SH-SY5Y (cell line): ENCODE results near the gene DDHD1.

Experiments
- GATA2 ChIP-seq: IDR thresholded peaks from 2 replicates; pipeline ENCODE4 v1.6.1; 2011; ENCODE audit warnings: mild to moderate bottlenecking, low read depth, low read length
- GATA3 ChIP-seq: IDR thresholded peaks from 2 replicates; pipeline ENCODE4 v1.6.1; 2011; ENCODE audit warnings: low read depth, mild to moderate bottlenecking, low read length, moderate library complexity

DNA sequence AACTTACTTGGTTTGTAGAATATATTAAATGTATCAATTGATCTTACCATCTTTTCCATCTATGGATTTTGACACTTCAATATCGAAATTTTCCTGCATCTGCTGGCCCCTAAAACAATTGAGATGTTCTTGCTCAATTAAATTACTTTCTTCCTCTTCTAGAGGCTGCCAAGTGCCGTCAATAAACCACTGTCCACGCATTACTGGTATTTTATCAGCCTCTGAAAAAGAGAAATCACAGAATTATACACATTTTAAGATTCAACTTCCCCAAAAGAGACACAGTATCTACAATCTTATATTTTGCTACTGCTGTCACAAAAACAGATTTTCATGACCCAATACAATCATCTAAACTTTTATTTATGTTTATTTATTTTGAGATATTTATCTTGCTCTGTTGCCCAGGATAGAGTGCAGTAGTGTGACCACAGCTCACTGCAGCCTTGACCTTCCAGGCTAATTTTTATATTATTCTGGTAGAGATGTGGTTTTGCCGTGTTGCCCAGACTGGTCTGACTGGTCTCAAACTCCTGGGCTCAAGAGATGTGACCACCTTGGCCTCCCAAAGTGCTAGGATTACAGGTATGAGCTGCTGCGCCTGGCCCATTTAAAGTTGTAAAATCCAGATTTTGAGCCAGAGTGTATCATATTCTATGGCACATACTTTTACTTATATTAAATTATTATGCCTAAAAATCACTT is 49.3 kb downstream of the DDHD1 start:
- no peak for TF ChIP-seq GATA3
- TF ChIP-seq GATA2: no peak
